ENCODE results near the gene ADAM10. TPM values are rescaled to one million over a fixed set of nuclear protein-coding genes. Genes with fewer than 3 reads are reported as not detected.
A peak's percentile ranks its signal among the peaks of the same experiment; 100 is the strongest.

Gene ADAM10
- total and polyA plus RNA-seq, 2 of the 8 experiments (the other 6 are each of a cell fraction or from before 2014, with no cell fraction given), result 46.5 to 163 TPM

GRCh38 chr15:58611731-58612676 is 137.5 kb downstream of the ADAM10 start (continued):
- peak in 1 of 2 experiments; percentile 15; a peak in 1 of 4 replicates for TF ChIP-seq RAD21 (IDR thresholded peaks at IDR 0.05 in 1 of 2, conservative IDR thresholded peaks at IDR 0.05 in 1 of 2; ENCODE audit: low read depth in 2 of 2, low read length in 2 of 2)
- no peak for TF ChIP-seq YY1 (IDR thresholded peaks at IDR 0.05; ENCODE audit: low read depth, low read length)
- no peak for TF ChIP-seq SUZ12 (IDR thresholded peaks at IDR 0.05; ENCODE audit: low read length)

All from H1 (cell line).